Tibial nerve (tissue), 3 donors: ENCODE results near the gene SLC25A38.

Experiments
- CTCF ChIP-seq, 5 experiments: fragments of 200-600 bp in 3 of 5; fragments of 450-650 bp in 2 of 5; sonication (generic) in 3 of 5; IDR thresholded peaks; one replicate each; pipeline ENCODE4 v1.5.1; 2016 to 2019; ENCODE audit warnings: antibody characterized with exemption in 5 of 5, mild to moderate bottlenecking in 3 of 5, moderate library complexity in 2 of 5
- POLR2A ChIP-seq, 2 donors: fragments of 450-650 bp; IDR thresholded peaks; one replicate each; pipeline ENCODE4 v1.6.1; 2017; ENCODE audit warnings: antibody characterized with exemption in 2 of 2, mild to moderate bottlenecking in 2 of 2, moderate library complexity in 2 of 2

DNA sequence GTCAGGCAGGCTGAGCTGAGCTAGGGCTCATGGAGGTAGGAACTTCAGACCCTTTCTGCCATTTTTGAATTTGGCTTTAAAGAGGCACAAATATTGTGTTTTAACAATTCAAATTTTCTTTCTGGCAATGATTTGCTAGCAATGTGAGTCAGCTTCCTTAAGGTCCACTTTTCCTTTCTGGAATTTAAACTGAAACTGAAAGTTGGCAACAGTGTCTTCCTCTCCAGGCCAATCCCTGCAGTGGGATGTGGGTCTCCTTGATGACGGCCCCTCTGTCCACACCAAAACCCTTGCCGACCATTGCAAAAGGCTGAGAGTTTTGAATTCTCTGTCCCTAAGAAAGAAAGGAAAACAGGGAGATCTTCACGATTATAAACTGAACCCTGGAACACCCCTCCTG is 50.5 kb downstream of the SLC25A38 start:
- TF ChIP-seq POLR2A (IDR thresholded peaks at IDR 0.05), result no peak
- no peak for TF ChIP-seq CTCF (IDR thresholded peaks at IDR 0.05)
